ENCODE data around the gene PROK1. TPM values are rescaled to one million over a fixed set of nuclear protein-coding genes. Genes with fewer than 3 reads are reported as not detected.
A peak's percentile ranks its signal among the peaks of the same experiment; 100 is the strongest.

Gene PROK1
- total RNA-seq, 2 donors from 2014 or later = 0.20 TPM; not detected in 1

DNA sequence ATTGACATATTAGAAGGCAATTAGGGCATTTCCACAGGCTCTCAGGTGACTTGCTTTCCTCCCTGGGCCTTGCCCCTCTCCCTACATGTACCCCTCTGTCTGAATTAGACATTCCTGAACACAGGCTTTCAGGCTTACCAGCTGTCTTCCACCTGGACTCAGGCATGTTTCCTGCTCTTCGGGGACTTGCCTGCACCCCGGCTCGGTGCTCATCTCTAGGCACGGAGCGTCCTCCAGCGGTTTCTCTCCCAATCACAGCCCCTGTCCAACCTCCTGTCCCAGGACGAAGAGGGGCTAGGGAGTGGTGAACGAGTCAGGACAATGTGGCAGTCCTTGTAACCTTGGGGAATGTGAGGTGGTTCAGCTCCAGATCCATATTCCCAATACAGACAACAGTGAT is 4.2 kb downstream of the PROK1 start:
- H3K27me3 ChIP-seq (ENCODE audit: control insufficient read depth, insufficient read depth, low read length, poor library complexity, severe bottlenecking) = no peaks in the 10 kb centered on the region
- H3K36me3 Mint-ChIP-seq (ENCODE audit: low read depth) = no peaks in the 10 kb centered on the region
- TF ChIP-seq, protein P1, sequence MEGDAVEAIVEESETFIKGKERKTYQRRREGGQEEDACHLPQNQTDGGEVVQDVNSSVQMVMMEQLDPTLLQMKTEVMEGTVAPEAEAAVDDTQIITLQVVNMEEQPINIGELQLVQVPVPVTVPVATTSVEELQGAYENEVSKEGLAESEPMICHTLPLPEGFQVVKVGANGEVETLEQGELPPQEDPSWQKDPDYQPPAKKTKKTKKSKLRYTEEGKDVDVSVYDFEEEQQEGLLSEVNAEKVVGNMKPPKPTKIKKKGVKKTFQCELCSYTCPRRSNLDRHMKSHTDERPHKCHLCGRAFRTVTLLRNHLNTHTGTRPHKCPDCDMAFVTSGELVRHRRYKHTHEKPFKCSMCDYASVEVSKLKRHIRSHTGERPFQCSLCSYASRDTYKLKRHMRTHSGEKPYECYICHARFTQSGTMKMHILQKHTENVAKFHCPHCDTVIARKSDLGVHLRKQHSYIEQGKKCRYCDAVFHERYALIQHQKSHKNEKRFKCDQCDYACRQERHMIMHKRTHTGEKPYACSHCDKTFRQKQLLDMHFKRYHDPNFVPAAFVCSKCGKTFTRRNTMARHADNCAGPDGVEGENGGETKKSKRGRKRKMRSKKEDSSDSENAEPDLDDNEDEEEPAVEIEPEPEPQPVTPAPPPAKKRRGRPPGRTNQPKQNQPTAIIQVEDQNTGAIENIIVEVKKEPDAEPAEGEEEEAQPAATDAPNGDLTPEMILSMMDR (conservative IDR thresholded peaks at IDR 0.05) = peak; percentile 82
- H3K4me3 Mint-ChIP-seq = no peak overlapping the region
- H3K9me3 ChIP-seq (ENCODE audit: control insufficient read depth, low read length) = no peaks in the 10 kb centered on the region
- H3K4me1 Mint-ChIP-seq = peaks cover 19% of the 10 kb centered on the region
- no peak overlapping the region for H3K4me3 ChIP-seq (ENCODE audit: low read length)
- H3K27ac ChIP-seq (ENCODE audit: low read depth, low read length) = no peak overlapping the region
- WGBS, 2 experiments (ENCODE audit: insufficient coverage in 1 of 2, insufficient read length in 1 of 2) = 74 to 86% methylated on average over 6 to 8 of the region's 8 CpGs
- H3K27me3 Mint-ChIP-seq (ENCODE audit: insufficient read depth) = no peaks in the 10 kb centered on the region
- peak overlapping the region; percentile 61 for H3K27ac Mint-ChIP-seq
- H3K36me3 ChIP-seq (ENCODE audit: control insufficient read depth, insufficient read depth, low read length) = no peaks in the 10 kb centered on the region
- H3K9me3 Mint-ChIP-seq = no peaks in the 10 kb centered on the region
- no peak overlapping the region for H3K9ac ChIP-seq (ENCODE audit: extremely low read depth, low read length, poor library complexity, severe bottlenecking)
- peaks cover 6% of the 10 kb centered on the region for H3K4me1 ChIP-seq (ENCODE audit: control insufficient read depth, insufficient read depth, low read length)
- peak; percentile 92 for DNase-seq

DNA sequence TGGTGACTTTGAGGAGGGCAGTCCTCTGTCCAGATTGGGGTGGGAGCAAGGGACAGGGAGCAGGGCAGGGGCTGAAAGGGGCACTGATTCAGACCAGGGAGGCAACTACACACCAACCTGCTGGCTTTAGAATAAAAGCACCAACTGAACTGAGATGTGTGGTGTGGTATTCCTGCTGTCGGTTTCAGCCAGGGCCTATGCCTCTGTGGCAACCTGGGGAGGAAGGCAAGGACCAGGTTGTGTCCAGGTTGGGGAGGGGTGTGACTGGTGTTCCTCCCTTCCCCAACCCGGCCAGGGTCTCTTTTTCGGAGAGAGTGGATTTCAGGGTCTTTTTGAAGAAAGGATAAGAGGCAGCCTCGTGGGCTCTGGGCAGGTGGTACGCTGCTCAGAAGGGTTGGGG is 6.3 kb downstream of the PROK1 start:
- 89 to 96% methylated on average over 4 to 5 of the region's 5 CpGs for WGBS, 2 experiments (ENCODE audit: insufficient coverage in 1 of 2, insufficient read length in 1 of 2)
- no peak for DNase-seq
- no peaks in the 10 kb centered on the region for H3K36me3 ChIP-seq (ENCODE audit: control insufficient read depth, insufficient read depth, low read length)
- Mint-ChIP-seq H3K27me3 (ENCODE audit: insufficient read depth) (no peaks in the 10 kb centered on the region), H3K27ac (no peak overlapping the region), H3K4me1 (peaks cover 12% of the 10 kb centered on the region), H3K36me3 (ENCODE audit: low read depth) (no peaks in the 10 kb centered on the region), H3K4me3 (no peak overlapping the region), H3K9me3 (no peaks in the 10 kb centered on the region)
- H3K27me3 ChIP-seq (ENCODE audit: control insufficient read depth, insufficient read depth, low read length, poor library complexity, severe bottlenecking) = no peaks in the 10 kb centered on the region
- no peak overlapping the region for H3K9ac ChIP-seq (ENCODE audit: extremely low read depth, low read length, poor library complexity, severe bottlenecking)
- TF ChIP-seq, protein P1 (conservative IDR thresholded peaks at IDR 0.05) = no peak
- no peak overlapping the region for H3K4me3 ChIP-seq (ENCODE audit: low read length)
- peaks cover 6% of the 10 kb centered on the region for H3K4me1 ChIP-seq (ENCODE audit: control insufficient read depth, insufficient read depth, low read length)
- H3K27ac ChIP-seq (ENCODE audit: low read depth, low read length) = no peak overlapping the region
- no peaks in the 10 kb centered on the region for H3K9me3 ChIP-seq (ENCODE audit: control insufficient read depth, low read length)

DNA sequence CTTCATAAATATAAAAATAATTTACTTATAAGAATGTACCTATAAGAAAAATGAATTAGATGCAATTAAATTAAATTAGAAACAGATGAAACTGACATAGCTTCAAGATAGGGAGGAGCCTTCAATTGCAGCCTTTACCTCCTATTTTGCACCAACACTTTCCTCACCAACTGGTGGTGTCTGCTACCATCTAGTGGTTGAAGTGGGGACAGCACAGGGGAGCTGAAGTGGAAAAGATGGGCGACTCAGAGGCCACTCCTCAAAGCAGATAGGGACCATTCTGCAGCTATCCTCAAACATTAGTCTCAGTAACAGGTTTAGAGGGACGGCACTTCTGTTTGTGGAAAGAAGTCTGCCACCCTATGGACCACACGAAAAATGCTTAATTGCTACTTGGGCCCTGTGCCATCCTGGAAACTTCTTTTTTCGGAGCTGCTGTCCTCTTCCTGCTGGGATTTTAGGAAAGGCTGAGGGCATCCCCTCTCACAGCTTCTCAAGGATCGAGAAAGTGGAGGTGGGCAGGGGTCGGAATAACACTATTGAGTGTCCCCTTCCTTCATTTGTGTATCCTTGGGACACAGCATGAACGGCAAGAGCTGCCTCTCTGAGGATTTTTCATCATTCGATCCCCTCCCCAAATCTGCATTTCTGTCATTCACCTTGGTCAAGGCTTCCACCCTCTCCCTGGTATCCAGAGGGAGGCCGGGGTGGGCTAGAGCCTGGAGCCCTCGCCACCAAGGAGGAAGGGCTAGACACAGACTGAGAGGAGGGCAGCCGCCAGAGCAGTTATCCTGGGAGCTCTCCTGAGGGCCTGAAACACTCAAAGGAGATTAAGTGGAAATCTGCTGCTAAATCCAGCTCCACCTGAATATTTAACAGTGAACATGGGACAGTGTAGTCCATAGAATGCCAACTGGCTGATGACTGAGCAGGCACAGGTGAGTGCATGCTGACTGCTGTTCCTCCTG is 9.6 kb downstream of the PROK1 start:
- Mint-ChIP-seq H3K9me3 (no peaks in the 10 kb centered on the region), H3K36me3 (ENCODE audit: low read depth) (no peaks in the 10 kb centered on the region), H3K27ac (no peak overlapping the region), H3K4me1 (no peaks in the 10 kb centered on the region), H3K4me3 (no peak overlapping the region), H3K27me3 (ENCODE audit: insufficient read depth) (no peaks in the 10 kb centered on the region)
- WGBS, 2 experiments (ENCODE audit: insufficient coverage in 1 of 2, insufficient read length in 1 of 2) = 56 to 60% methylated on average over 9 to 11 of the region's 11 CpGs
- Histone ChIP-seq H3K36me3 (ENCODE audit: control insufficient read depth, insufficient read depth, low read length) (no peaks in the 10 kb centered on the region), H3K4me3 (ENCODE audit: low read length) (no peak overlapping the region), H3K9me3 (ENCODE audit: control insufficient read depth, low read length) (no peaks in the 10 kb centered on the region), H3K9ac (ENCODE audit: extremely low read depth, low read length, poor library complexity, severe bottlenecking) (no peak overlapping the region), H3K27ac (ENCODE audit: low read depth, low read length) (no peak overlapping the region), H3K4me1 (ENCODE audit: control insufficient read depth, insufficient read depth, low read length) (peaks cover 15% of the 10 kb centered on the region), H3K27me3 (ENCODE audit: control insufficient read depth, insufficient read depth, low read length, poor library complexity, severe bottlenecking) (no peaks in the 10 kb centered on the region)
- TF ChIP-seq, protein P1 (conservative IDR thresholded peaks at IDR 0.05) = peak; percentile 98
- DNase-seq = peak; percentile 97
